Hepatocyte (in vitro differentiated cells): Measurements from ENCODE around the gene CAPG. TPM values are rescaled to one million over a fixed set of nuclear protein-coding genes. Genes with fewer than 3 reads are reported as not detected.

Experiments
- DNase-seq: peaks from one replicate; pipeline ENCODE4 v3.0.0-alpha.2; 2016; ENCODE audit warnings: low spot score
- H2AFZ ChIP-seq: fragments of 200-600 bp; sonication (generic); 2 replicates; pipeline ENCODE4 v1.6.0; 2016; ENCODE audit warnings: antibody characterized with exemption, mild to moderate bottlenecking
- H3K27ac ChIP-seq: fragments of 200-600 bp; sonication (generic); 2 replicates; pipeline ENCODE4 v1.5.1; 2016; ENCODE audit warnings: mild to moderate bottlenecking
- H3K27me3 ChIP-seq: fragments of 200-600 bp; sonication (generic); 2 replicates; pipeline ENCODE4 v1.6.1; 2016
- H3K36me3 ChIP-seq: fragments of 200-600 bp; sonication (generic); replicated peaks from 2 replicates; pipeline ENCODE4 v1.5.1; 2016; ENCODE audit warnings: low read depth; ENCODE audit not compliant: insufficient read depth
- H3K4me1 ChIP-seq: fragments of 200-600 bp; sonication (generic); 2 replicates; pipeline ENCODE4 v1.5.1; 2016; ENCODE audit warnings: mild to moderate bottlenecking, moderate library complexity; ENCODE audit not compliant: insufficient read depth
- H3K4me2 ChIP-seq: fragments of 200-600 bp; sonication (generic); 2 replicates; pipeline ENCODE4 v1.6.0; 2016
- H3K4me3 ChIP-seq: fragments of 200-600 bp; sonication (generic); 2 replicates; pipeline ENCODE4 v1.5.1; 2016; ENCODE audit warnings: mild to moderate bottlenecking
- H3K79me2 ChIP-seq: fragments of 200-600 bp; sonication (generic); 2 replicates; pipeline ENCODE4 v1.6.0; 2017; ENCODE audit warnings: mild to moderate bottlenecking
- H3K9me2 ChIP-seq: fragments of 200-600 bp; sonication (generic); replicated peaks from 2 replicates; pipeline ENCODE4 v1.6.0; 2017; ENCODE audit warnings: mild to moderate bottlenecking; ENCODE audit not compliant: insufficient read depth
- H3K9me3 ChIP-seq: fragments of 200-600 bp; sonication (generic); 2 replicates; pipeline ENCODE4 v1.5.1; 2016; ENCODE audit warnings: low read depth, mild to moderate bottlenecking
- H4K20me1 ChIP-seq: fragments of 200-600 bp; sonication (generic); 2 replicates; pipeline ENCODE4 v1.6.0; 2016; ENCODE audit warnings: mild to moderate bottlenecking; ENCODE audit not compliant: insufficient read depth, poor library complexity, severe bottlenecking
- EZH2 ChIP-seq: fragments of 200-600 bp; sonication (generic); IDR thresholded peaks from 2 replicates; pipeline ENCODE4 v1.6.1; 2016; ENCODE audit warnings: antibody characterized with exemption, mild to moderate bottlenecking, borderline replicate concordance
- EZH2phosphoT487 ChIP-seq: fragments of 200-600 bp; sonication (generic); IDR thresholded peaks from one replicate; pipeline ENCODE4 v1.6.1; 2018; ENCODE audit warnings: antibody characterized with exemption, mild to moderate bottlenecking, low read depth, moderate library complexity; ENCODE audit not compliant: unreplicated experiment, severe bottlenecking
- WGBS: methylation state at CpG from one replicate; pipeline ENCODE4 v1.1.6; 2016; ENCODE audit warnings: low lambda C conversion rate; ENCODE audit errors: missing lambda C conversion rate; 5-methylcytosine and 5-hydroxymethylcytosine counted together
- polyA plus RNA-seq: library from polyadenylated mRNA; unstranded; fragments of >200 nt; fragmentation: Nextera tagmentation; extraction: Ambion mirVana; gene quantifications from 2 replicates; pipeline ENCODE4 v1.2.1, GENCODE V29; 2016
- total RNA-seq: library from RNA; depleted of rRNA; stranded (reverse); fragments of >200 nt; gene quantifications from 2 replicates; pipeline ENCODE4 v1.2.3, GENCODE V29; 2014
- TF ChIP-seq, protein P1 (sequence below): fragments of 200-600 bp; sonication (generic); IDR thresholded peaks from 2 replicates; pipeline ENCODE4 v1.5.1; 2016; ENCODE audit warnings: antibody characterized with exemption, mild to moderate bottlenecking; ENCODE audit not compliant: poor library complexity

CAPG gene
- total and polyA plus RNA-seq, 2 experiments from 2014 or later, result 108 to 172 TPM

GRCh38 chr2:85439025-85439472, 28.9 kb upstream of the CAPG start:
- WGBS, result 85% methylated on average over 6 of the region's 6 CpGs
- no peak overlapping the region for H2AFZ ChIP-seq
- H4K20me1 ChIP-seq, result no peaks in the 10 kb centered on the region
- H3K9me2 ChIP-seq, result no peaks in the 10 kb centered on the region
- H3K36me3 ChIP-seq, result no peaks in the 10 kb centered on the region
- no peaks in the 10 kb centered on the region for H3K9me3 ChIP-seq
- no peaks in the 10 kb centered on the region for H3K79me2 ChIP-seq
- peaks cover 24% of the 10 kb centered on the region for H3K4me1 ChIP-seq
- H3K27me3 ChIP-seq, result no peaks in the 10 kb centered on the region
- H3K27ac ChIP-seq, result peak overlapping the region; percentile 99
- peak overlapping the region; percentile 89 for H3K4me2 ChIP-seq
- H3K4me3 ChIP-seq, result no peak overlapping the region
- DNase-seq, result no peak
- TF ChIP-seq, protein P1, sequence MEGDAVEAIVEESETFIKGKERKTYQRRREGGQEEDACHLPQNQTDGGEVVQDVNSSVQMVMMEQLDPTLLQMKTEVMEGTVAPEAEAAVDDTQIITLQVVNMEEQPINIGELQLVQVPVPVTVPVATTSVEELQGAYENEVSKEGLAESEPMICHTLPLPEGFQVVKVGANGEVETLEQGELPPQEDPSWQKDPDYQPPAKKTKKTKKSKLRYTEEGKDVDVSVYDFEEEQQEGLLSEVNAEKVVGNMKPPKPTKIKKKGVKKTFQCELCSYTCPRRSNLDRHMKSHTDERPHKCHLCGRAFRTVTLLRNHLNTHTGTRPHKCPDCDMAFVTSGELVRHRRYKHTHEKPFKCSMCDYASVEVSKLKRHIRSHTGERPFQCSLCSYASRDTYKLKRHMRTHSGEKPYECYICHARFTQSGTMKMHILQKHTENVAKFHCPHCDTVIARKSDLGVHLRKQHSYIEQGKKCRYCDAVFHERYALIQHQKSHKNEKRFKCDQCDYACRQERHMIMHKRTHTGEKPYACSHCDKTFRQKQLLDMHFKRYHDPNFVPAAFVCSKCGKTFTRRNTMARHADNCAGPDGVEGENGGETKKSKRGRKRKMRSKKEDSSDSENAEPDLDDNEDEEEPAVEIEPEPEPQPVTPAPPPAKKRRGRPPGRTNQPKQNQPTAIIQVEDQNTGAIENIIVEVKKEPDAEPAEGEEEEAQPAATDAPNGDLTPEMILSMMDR, result no peak
- TF ChIP-seq EZH2phosphoT487 (no peak), EZH2 (no peak)

DNA sequence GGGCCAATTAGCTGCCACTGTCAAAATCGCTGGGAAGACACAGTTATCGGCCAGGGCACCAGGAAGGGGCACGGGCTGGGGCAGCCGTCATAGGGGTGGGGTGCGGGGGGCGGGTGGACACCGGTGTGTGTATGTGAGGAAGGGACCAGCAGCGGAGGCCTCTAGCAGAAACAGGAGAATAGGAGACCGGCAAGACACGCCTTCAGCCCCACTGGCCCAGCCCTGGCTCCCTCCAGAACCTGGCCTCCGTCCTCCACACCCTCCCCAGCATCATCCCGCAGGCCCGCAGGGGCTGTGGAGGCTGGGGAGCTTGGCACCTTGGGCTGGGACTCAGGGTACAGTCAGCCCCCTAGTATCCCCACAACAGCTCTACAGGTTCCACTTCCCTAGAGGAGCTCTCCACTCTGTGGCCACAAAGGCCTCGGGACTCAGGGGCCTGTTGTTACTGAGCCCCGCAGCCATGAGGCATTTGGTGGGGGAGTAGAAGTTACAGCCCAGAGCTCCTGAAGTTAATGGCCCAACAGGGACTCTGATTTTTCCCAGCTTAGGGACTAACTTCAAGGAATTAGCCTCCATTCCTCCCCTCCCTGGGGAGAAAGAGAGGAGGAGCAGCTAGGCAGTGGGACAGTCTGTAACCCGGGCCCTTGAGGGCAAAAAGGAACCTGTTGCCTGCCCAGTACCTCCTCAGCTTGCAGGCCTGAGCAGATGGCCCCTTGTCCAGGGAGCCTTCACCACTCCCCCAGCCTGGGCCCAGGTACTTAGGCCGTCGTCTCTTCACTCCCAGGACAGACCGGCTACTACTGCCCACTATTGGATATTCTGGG, 28.2 kb upstream of the CAPG start:
- no peaks in the 10 kb centered on the region for H3K9me2 ChIP-seq
- no peaks in the 10 kb centered on the region for H3K27me3 ChIP-seq
- H3K36me3 ChIP-seq, result no peaks in the 10 kb centered on the region
- no peak for DNase-seq
- no peak overlapping the region for H2AFZ ChIP-seq
- WGBS, result 60% methylated on average over 17 of the region's 19 CpGs
- TF ChIP-seq, protein P1, result no peak
- no peak for TF ChIP-seq EZH2phosphoT487
- no peak for TF ChIP-seq EZH2
- no peaks in the 10 kb centered on the region for H3K9me3 ChIP-seq
- H4K20me1 ChIP-seq, result no peaks in the 10 kb centered on the region
- peak overlapping the region; percentile 99 for H3K27ac ChIP-seq
- peak overlapping the region; percentile 3 for H3K4me3 ChIP-seq
- H3K79me2 ChIP-seq, result no peaks in the 10 kb centered on the region
- peaks cover 29% of the 10 kb centered on the region for H3K4me1 ChIP-seq
- peak overlapping the region; percentile 89 for H3K4me2 ChIP-seq

DNA sequence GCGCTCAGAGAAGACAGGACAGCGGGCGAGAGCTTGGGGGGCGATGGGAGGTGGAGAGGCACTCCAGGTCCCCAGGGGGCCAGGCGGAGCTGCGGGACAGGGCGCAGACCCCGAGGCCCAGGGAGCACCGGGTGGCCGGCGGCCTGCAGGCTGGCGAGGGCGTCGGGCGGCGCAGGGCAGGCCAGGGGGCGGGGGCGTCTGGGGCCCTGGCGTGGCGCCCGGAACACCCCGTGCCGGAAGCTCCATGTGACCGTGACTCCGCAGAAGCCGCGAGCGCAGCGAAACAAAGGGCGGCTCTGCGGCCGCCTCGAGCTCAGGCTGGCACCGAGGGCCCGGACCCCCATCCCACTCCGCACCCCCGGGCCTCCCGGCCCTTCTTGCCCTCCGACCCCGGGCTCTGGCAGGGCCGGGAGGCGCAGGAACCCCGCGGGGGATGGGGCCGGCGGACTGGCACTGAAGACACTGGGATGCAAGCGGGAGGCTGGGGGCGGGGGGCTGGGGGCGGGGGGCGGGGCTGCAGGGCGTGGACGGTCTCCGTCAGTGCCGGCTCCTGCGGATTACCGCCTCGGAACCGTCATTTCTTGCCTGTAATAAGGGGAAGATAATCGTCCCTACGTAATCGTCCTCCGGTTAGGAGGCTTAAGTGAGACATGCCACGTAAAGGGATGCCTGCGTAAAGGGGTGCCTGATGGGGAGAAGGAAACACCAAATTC, 27.5 kb upstream of the CAPG start:
- H2AFZ ChIP-seq, result peak overlapping the region; percentile 76
- no peaks in the 10 kb centered on the region for H3K79me2 ChIP-seq
- peaks cover 36% of the 10 kb centered on the region for H3K4me1 ChIP-seq
- WGBS, result 10% methylated on average over 37 of the region's 64 CpGs
- TF ChIP-seq, protein P1, result no peak
- TF ChIP-seq EZH2phosphoT487 (no peak), EZH2 (no peak)
- no peaks in the 10 kb centered on the region for H4K20me1 ChIP-seq
- H3K4me2 ChIP-seq, result peak overlapping the region; percentile 89
- H3K27me3 ChIP-seq, result no peaks in the 10 kb centered on the region
- peak overlapping the region; percentile 3 for H3K4me3 ChIP-seq
- no peaks in the 10 kb centered on the region for H3K9me3 ChIP-seq
- DNase-seq, result peak; percentile 93
- peak overlapping the region; percentile 99 for H3K27ac ChIP-seq
- H3K36me3 ChIP-seq, result no peaks in the 10 kb centered on the region
- H3K9me2 ChIP-seq, result no peaks in the 10 kb centered on the region
